HepG2 (cell line): ENCODE measurements around the gene MIF. TPM values are rescaled to one million over a fixed set of nuclear protein-coding genes. Genes with fewer than 3 reads are reported as not detected.

Source experiments
- BRCA1 ChIP-seq: sonication (generic); formaldehyde crosslinking; IDR thresholded peaks from 2 replicates; pipeline ENCODE4 v1.4.0; 2020; ENCODE audit warnings: missing genetic modification reagents
- DNMT1 ChIP-seq: sonication (generic); formaldehyde crosslinking; IDR thresholded peaks from 2 replicates; pipeline ENCODE4 v1.5.1; 2020; ENCODE audit warnings: mild to moderate bottlenecking, missing genetic modification reagents
- IKZF5 ChIP-seq: IDR thresholded peaks from 2 replicates; pipeline ENCODE4 v1.6.1; 2018; ENCODE audit warnings: missing genetic modification reagents, mild to moderate bottlenecking, missing compliant biosample characterization
- PAXIP1 ChIP-seq: sonication (generic); formaldehyde crosslinking; conservative IDR thresholded peaks from 2 replicates; pipeline ENCODE4 v1.4.0; 2020; ENCODE audit warnings: mild to moderate bottlenecking, missing genetic modification reagents, moderate library complexity
- PREB ChIP-seq: sonication (generic); formaldehyde crosslinking; IDR thresholded peaks from 2 replicates; pipeline ENCODE4 v1.4.0; 2020; ENCODE audit warnings: missing genetic modification reagents
- RELA ChIP-seq: sonication (generic); formaldehyde crosslinking; IDR thresholded peaks from 2 replicates; pipeline ENCODE4 v1.4.0; 2020; ENCODE audit warnings: missing genetic modification reagents
- REXO4 ChIP-seq: sonication (generic); formaldehyde crosslinking; IDR thresholded peaks from 2 replicates; pipeline ENCODE4 v1.8.0; 2022; ENCODE audit warnings: missing genetic modification reagents, mild to moderate bottlenecking, borderline replicate concordance
- TP53 ChIP-seq: sonication (generic); formaldehyde crosslinking; conservative IDR thresholded peaks from 2 replicates; pipeline ENCODE4 v1.4.0; 2020; ENCODE audit warnings: missing genetic modification reagents
- ZNF263 ChIP-seq: sonication (generic); formaldehyde crosslinking; IDR thresholded peaks from 2 replicates; pipeline ENCODE4 v1.4.0; 2020; ENCODE audit warnings: missing genetic modification reagents
- ZNF432 ChIP-seq: sonication (generic); formaldehyde crosslinking; IDR thresholded peaks from 2 replicates; pipeline ENCODE4 v1.5.0; 2020; ENCODE audit warnings: missing genetic modification reagents, mild to moderate bottlenecking, borderline replicate concordance
- ZNF558 ChIP-seq: sonication (generic); formaldehyde crosslinking; IDR thresholded peaks from 2 replicates; pipeline ENCODE4 v1.9.0; 2022; ENCODE audit warnings: mild to moderate bottlenecking, missing genetic modification reagents, borderline replicate concordance
- ZNF766 ChIP-seq: sonication (generic); formaldehyde crosslinking; IDR thresholded peaks from 2 replicates; pipeline ENCODE4 v1.5.0; 2020; ENCODE audit warnings: missing genetic modification reagents, borderline replicate concordance
- ZNF775 ChIP-seq: sonication (generic); formaldehyde crosslinking; IDR thresholded peaks from 2 replicates; pipeline ENCODE4 v1.4.0; 2020; ENCODE audit warnings: missing genetic modification reagents, mild to moderate bottlenecking, moderate library complexity, borderline replicate concordance
- polyA plus RNA-seq, 8 experiments: library from polyadenylated mRNA; depleted of rRNA in 3 of 8; stranded (reverse) in 7 of 8; unstranded in 1 of 8; fragments of >200 nt; fragmentation: Illumina TruSeq in 4 of 8; extraction: Trizol in 4 of 8; gene quantifications; 2 replicates each; pipeline versions ENCODE4 v1.2.1 to v1.2.3, GENCODE V29; 2011 to 2016; ENCODE audit warnings: low read depth in 4 of 8, missing spikeins in 1 of 8, mixed read lengths in 1 of 8; ENCODE audit not compliant: insufficient read depth in 1 of 8
- total RNA-seq, 5 experiments: library from RNA; depleted of rRNA; stranded (reverse); fragments of >200 nt; fragmentation: Illumina TruSeq; extraction: Trizol; gene quantifications; 2 replicates each; pipeline ENCODE4 v1.2.3, GENCODE V29; 2016; ENCODE audit warnings: low read depth in 1 of 5
- TF ChIP-seq, protein P1 (sequence below): fragments of 450-650 bp; IDR thresholded peaks from 2 replicates; pipeline ENCODE4 v1.6.1; 2017
- TF ChIP-seq, protein P2 (sequence below): sonication (generic); formaldehyde crosslinking; IDR thresholded peaks from 2 replicates; pipeline ENCODE4 v1.4.0; 2020; ENCODE audit warnings: missing genetic modification reagents

Gene MIF
- total and polyA plus RNA-seq, 2 of the 13 experiments (the other 11 are each of a cell fraction or from before 2014, with no cell fraction given): 634 to 675 TPM

- TF ChIP-seq ZNF766 (CRISPR knock-in tag) (peak; percentile 45; the same call in 1 of the 2 replicates), REXO4 (no peak), PAXIP1 (CRISPR knock-in tag) (no peak; the same call in 1 of the 2 replicates), IKZF5 (no peak; the same call in 1 of the 2 replicates), RELA (CRISPR knock-in tag) (no peak), ZNF558 (CRISPR knock-in tag) (peak; percentile 48; the same call in 1 of the 2 replicates), TP53 (CRISPR knock-in tag) (no peak), PREB (CRISPR knock-in tag) (no peak), ZNF263 (CRISPR knock-in tag) (0 out of 2 replicates have a peak, but pooled peaks have one; percentile 48), ZNF775 (CRISPR knock-in tag) (no peak), BRCA1 (CRISPR knock-in tag) (peak; percentile 80; the same call in 1 of the 2 replicates), ZNF432 (CRISPR knock-in tag) (no peak), DNMT1 (CRISPR knock-in tag) (no peak)
- TF ChIP-seq, protein P1, sequence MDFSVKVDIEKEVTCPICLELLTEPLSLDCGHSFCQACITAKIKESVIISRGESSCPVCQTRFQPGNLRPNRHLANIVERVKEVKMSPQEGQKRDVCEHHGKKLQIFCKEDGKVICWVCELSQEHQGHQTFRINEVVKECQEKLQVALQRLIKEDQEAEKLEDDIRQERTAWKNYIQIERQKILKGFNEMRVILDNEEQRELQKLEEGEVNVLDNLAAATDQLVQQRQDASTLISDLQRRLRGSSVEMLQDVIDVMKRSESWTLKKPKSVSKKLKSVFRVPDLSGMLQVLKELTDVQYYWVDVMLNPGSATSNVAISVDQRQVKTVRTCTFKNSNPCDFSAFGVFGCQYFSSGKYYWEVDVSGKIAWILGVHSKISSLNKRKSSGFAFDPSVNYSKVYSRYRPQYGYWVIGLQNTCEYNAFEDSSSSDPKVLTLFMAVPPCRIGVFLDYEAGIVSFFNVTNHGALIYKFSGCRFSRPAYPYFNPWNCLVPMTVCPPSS: no peak
- TF ChIP-seq, protein P2, sequence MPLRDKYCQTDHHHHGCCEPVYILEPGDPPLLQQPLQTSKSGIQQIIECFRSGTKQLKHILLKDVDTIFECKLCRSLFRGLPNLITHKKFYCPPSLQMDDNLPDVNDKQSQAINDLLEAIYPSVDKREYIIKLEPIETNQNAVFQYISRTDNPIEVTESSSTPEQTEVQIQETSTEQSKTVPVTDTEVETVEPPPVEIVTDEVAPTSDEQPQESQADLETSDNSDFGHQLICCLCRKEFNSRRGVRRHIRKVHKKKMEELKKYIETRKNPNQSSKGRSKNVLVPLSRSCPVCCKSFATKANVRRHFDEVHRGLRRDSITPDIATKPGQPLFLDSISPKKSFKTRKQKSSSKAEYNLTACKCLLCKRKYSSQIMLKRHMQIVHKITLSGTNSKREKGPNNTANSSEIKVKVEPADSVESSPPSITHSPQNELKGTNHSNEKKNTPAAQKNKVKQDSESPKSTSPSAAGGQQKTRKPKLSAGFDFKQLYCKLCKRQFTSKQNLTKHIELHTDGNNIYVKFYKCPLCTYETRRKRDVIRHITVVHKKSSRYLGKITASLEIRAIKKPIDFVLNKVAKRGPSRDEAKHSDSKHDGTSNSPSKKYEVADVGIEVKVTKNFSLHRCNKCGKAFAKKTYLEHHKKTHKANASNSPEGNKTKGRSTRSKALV: peak; percentile 84
Measured at GRCh38 chr22:23857606-23858483, 36.3 kb upstream of the MIF start, which contains the start of gene SLC2A11 (continued).
